Mucosa of descending colon (tissue), 3 donors: ENCODE results near the gene USP10. TPM values are rescaled to one million over a fixed set of nuclear protein-coding genes. Genes with fewer than 3 reads are reported as not detected.

Experiments
- ATAC-seq: fragments of 200-7000 bp; cut with Tn5 transposase; one replicate; pipeline ENCODE4 v1.9.1; 2020; ENCODE audit warnings: mild to moderate bottlenecking, moderate library complexity
- DNase-seq, 3 donors: peaks; one replicate each; pipeline ENCODE4 v3.0.0-alpha.2; 2020
- H3K36me3 ChIP-seq: fragments of 200-600 bp; one replicate; pipeline ENCODE4 v1.8.0; 2021; ENCODE audit warnings: low read depth, mild to moderate bottlenecking
- H3K4me1 ChIP-seq: fragments of 200-600 bp; one replicate; pipeline ENCODE4 v1.8.0; 2021; ENCODE audit warnings: low read depth, mild to moderate bottlenecking
- H3K4me3 ChIP-seq: fragments of 200-600 bp; one replicate; pipeline ENCODE4 v1.8.0; 2021; ENCODE audit warnings: mild to moderate bottlenecking
- H3K9me3 ChIP-seq: fragments of 200-600 bp; one replicate; pipeline ENCODE4 v1.8.0; 2021; ENCODE audit warnings: mild to moderate bottlenecking
- CTCF ChIP-seq: fragments of 200-600 bp; IDR thresholded peaks from one replicate; pipeline ENCODE4 v1.8.0; 2022; ENCODE audit warnings: antibody characterized with exemption, mild to moderate bottlenecking
- intact Hi-C, 2 donors: fragments of 100-400 bp; cut with DNase I in 1 of 2; cut with micrococcal nuclease in 1 of 2; formaldehyde crosslinking; loops; one replicate each; pipeline versions ENCODE4 v1.11.0 to v1.11.1; 2022; cut with DNase I, micrococcal nuclease
- total RNA-seq, 3 donors: library from RNA; stranded (reverse); fragmentation: NEBNext Ultra II Directional in 2 of 3; extraction: Animal tissue kit (Norgen Biotek cat#: 25700) in 2 of 3; gene quantifications; one replicate each; pipeline versions ENCODE4 v1.2.1 to v1.2.4, GENCODE V29; 2021 to 2023
- donor health status: DM: no; HTN: no; CAD: no; lungs with moderate emphysema.
- donor health status: DM: no; HTN: no; CAD: no.
- donor health status: DM: no; HTN: yes; CAD: no.

USP10 gene
- total RNA-seq, 3 donors from 2014 or later = 65.1 to 76.9 (median 72.4) TPM

DNA sequence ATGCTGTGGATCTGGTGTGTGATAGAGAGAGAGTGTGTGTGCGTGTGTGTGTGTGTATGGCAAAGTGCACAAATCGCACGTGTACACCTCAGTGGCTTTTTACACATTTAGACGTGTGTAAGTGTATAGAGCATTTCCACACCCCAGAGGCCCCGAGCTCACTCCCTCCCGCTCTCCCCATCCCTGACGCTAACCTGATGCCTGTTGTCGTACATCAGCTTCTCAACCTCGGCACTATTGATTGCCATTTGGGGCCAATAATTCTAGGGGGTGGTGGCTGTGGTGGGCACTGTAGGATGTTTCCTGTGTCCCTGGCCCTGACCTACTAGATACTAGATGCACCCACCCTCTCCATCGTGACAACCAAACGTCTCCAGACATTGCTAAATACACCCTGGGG, 89.6 kb downstream of the USP10 start:
- no peaks in the 10 kb centered on the region for H3K36me3 ChIP-seq
- intact Hi-C loops = no loop called here

GRCh38 chr16:84790301-84790700, 90.5 kb downstream of the USP10 start:
- no peaks in the 10 kb centered on the region for H3K36me3 ChIP-seq
- ATAC-seq = no peak
- intact Hi-C loops = no loop called here
- no peak overlapping the region for H3K4me3 ChIP-seq
- no peaks in the 10 kb centered on the region for H3K9me3 ChIP-seq
- no peak for DNase-seq
- no peak for TF ChIP-seq CTCF
- peaks cover 22% of the 10 kb centered on the region for H3K4me1 ChIP-seq

More for the DNA sequence above, 89.6 kb downstream of the USP10 start:
- no peak for TF ChIP-seq CTCF
- Histone ChIP-seq H3K4me1 (peaks cover 21% of the 10 kb centered on the region), H3K4me3 (no peak overlapping the region), H3K9me3 (no peaks in the 10 kb centered on the region)
- ATAC-seq = no peak
- no peak for DNase-seq

GRCh38 chr16:84791088-84791487, 91.3 kb downstream of the USP10 start:
- Histone ChIP-seq H3K4me1 (peaks cover 22% of the 10 kb centered on the region), H3K9me3 (no peaks in the 10 kb centered on the region), H3K4me3 (no peak overlapping the region), H3K36me3 (no peaks in the 10 kb centered on the region)
- no peak for TF ChIP-seq CTCF
- DNase-seq (no peak), ATAC-seq (no peak)
- intact Hi-C loops = no loop called here

DNA sequence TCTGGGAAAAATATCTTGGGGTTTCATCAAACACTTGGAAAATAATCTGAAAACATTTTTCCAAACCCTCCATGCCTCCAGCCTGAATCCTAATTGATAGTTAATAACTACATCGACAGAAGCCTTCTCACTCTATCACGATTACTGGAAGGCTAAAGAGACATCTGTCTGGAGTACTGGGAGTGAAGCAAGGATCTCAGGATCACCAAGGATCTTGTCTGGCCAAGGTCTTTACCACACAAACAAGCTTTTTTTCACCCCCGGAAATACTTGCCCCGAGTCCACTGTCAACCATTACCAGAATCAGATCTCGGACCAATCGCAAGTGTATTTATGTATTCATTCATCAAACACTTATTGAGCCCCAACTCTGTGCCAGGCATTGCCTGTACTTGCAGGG, 91.7 kb downstream of the USP10 start:
- intact Hi-C loops = no loop called here
- no peaks in the 10 kb centered on the region for H3K9me3 ChIP-seq
- DNase-seq = no peak
- no peak for TF ChIP-seq CTCF
- H3K4me3 ChIP-seq = no peak overlapping the region
- no peaks in the 10 kb centered on the region for H3K36me3 ChIP-seq
- no peak for ATAC-seq
- peaks cover 18% of the 10 kb centered on the region for H3K4me1 ChIP-seq

- Histone ChIP-seq H3K4me3 (no peak overlapping the region), H3K36me3 (no peaks in the 10 kb centered on the region), H3K4me1 (peaks cover 8% of the 10 kb centered on the region), H3K9me3 (no peaks in the 10 kb centered on the region)
- intact Hi-C loops = no loop called here
- no peak for TF ChIP-seq CTCF
- DNase-seq (no peak), ATAC-seq (no peak)
Measured at GRCh38 chr16:84794186-84794585, 94.4 kb downstream of the USP10 start.

GRCh38 chr16:84794626-84795025, 94.8 kb downstream of the USP10 start:
- no peak for TF ChIP-seq CTCF
- Histone ChIP-seq H3K9me3 (no peaks in the 10 kb centered on the region), H3K4me1 (peaks cover 8% of the 10 kb centered on the region), H3K4me3 (no peak overlapping the region), H3K36me3 (no peaks in the 10 kb centered on the region)
- DNase-seq (peak in 1 of 3 donors; percentile 34), ATAC-seq (no peak)
- intact Hi-C loops = no loop called here
